ENCODE data around the gene OR52E8. TPM values are rescaled to one million over a fixed set of nuclear protein-coding genes. Genes with fewer than 3 reads are reported as not detected.
A peak's percentile ranks its signal among the peaks of the same experiment; 100 is the strongest.

Gene OR52E8
- total RNA-seq, 6 experiments from 2014 or later: not detected

- Mint-ChIP-seq H3K4me3 (peak within 1 kb of the TSS; percentile 91), H3K9me3 (no peaks in the 10 kb centered on the region; the same call in 1 of the 2 replicates), H3K27ac (no peak within 1 kb of the TSS; the same call in 1 of the 2 replicates), H3K27me3 (ENCODE audit: insufficient read depth) (peaks cover 22% of the 10 kb centered on the region), H3K36me3 (ENCODE audit: low read depth) (no peaks in the 10 kb centered on the region), H3K4me1 (ENCODE audit: low read depth) (peaks cover 16% of the 10 kb centered on the region)
- peak; percentile 87 for TF ChIP-seq CTCF (IDR thresholded peaks at IDR 0.05)
- DNase-seq: peak; percentile 67
Observed at GRCh38 chr11:5808500-5809121, 48.9 kb downstream of the OR52E8 start, which contains the start of gene OR52N2. TSS of gene OR52N2 (plus strand) at chr11:5808924. CDS start at chr11:5820336, 11,412 bp downstream.

- H3K4me1 Mint-ChIP-seq (ENCODE audit: low read depth): peaks cover 16% of the 10 kb centered on the region
- no peak for TF ChIP-seq CTCF (IDR thresholded peaks at IDR 0.05)
- H3K27me3 Mint-ChIP-seq (ENCODE audit: insufficient read depth): peaks cover 27% of the 10 kb centered on the region
- H3K4me3 Mint-ChIP-seq: no peak overlapping the region; the same call in 1 of the 2 replicates
- no peak for DNase-seq
- H3K27ac Mint-ChIP-seq: no peak overlapping the region
- no peaks in the 10 kb centered on the region for H3K36me3 Mint-ChIP-seq (ENCODE audit: low read depth)
- no peaks in the 10 kb centered on the region; the same call in 1 of the 2 replicates for H3K9me3 Mint-ChIP-seq
Observed at GRCh38 chr11:5807580-5807979, 49.9 kb downstream of the OR52E8 start.

Other genes with a start within 250 kb of the OR52E8 start
- gene TRIM34, start 232.7 kb downstream of the OR52E8 start, total RNA-seq (2021; fragmentation: NEBNext Ultra II Directional; extraction: Animal tissue kit (Norgen Biotek cat#: 25700)): 1 to 10 TPM; 3.8 to 6.9 (median 4.9) TPM
- 10 to 100 TPM; 35.7 to 49.4 (median 43.5) TPM for gene TRIM5, start 172.6 kb downstream of the OR52E8 start, total RNA-seq (2021; fragmentation: NEBNext Ultra II Directional; extraction: Animal tissue kit (Norgen Biotek cat#: 25700))
- gene TRIM22, start 167.9 kb downstream of the OR52E8 start, total RNA-seq (2021; fragmentation: NEBNext Ultra II Directional; extraction: Animal tissue kit (Norgen Biotek cat#: 25700)): 100 to 1,000 TPM in 5 of 6 experiments, 10 to 100 TPM in 1; 77.9 to 131 (median 118) TPM
- gene OR56B1, start 121.2 kb downstream of the OR52E8 start, total RNA-seq (2021; fragmentation: NEBNext Ultra II Directional; extraction: Animal tissue kit (Norgen Biotek cat#: 25700)): not detected
- not detected for gene OR52N4, start 103.4 kb downstream of the OR52E8 start, total RNA-seq (2021; fragmentation: NEBNext Ultra II Directional; extraction: Animal tissue kit (Norgen Biotek cat#: 25700))
- not detected for gene OR52N5, start 74.3 kb downstream of the OR52E8 start, total RNA-seq (2021; fragmentation: NEBNext Ultra II Directional; extraction: Animal tissue kit (Norgen Biotek cat#: 25700))
- gene OR52N1, start 66.4 kb downstream of the OR52E8 start, total RNA-seq (2021; fragmentation: NEBNext Ultra II Directional; extraction: Animal tissue kit (Norgen Biotek cat#: 25700)): not detected
- gene OR52N2, start 48.8 kb downstream of the OR52E8 start, total RNA-seq (2021; fragmentation: NEBNext Ultra II Directional; extraction: Animal tissue kit (Norgen Biotek cat#: 25700)): not detected
- not detected for gene OR52E6, start 15.8 kb downstream of the OR52E8 start, total RNA-seq (2021; fragmentation: NEBNext Ultra II Directional; extraction: Animal tissue kit (Norgen Biotek cat#: 25700))
- not detected for gene OR52E4, start 22.9 kb upstream of the OR52E8 start, total RNA-seq (2021; fragmentation: NEBNext Ultra II Directional; extraction: Animal tissue kit (Norgen Biotek cat#: 25700))
- gene OR52E5, start 35.5 kb upstream of the OR52E8 start, total RNA-seq (2021; fragmentation: NEBNext Ultra II Directional; extraction: Animal tissue kit (Norgen Biotek cat#: 25700)): not detected
- not detected for gene OR56A3, start 84.6 kb upstream of the OR52E8 start, total RNA-seq (2021; fragmentation: NEBNext Ultra II Directional; extraction: Animal tissue kit (Norgen Biotek cat#: 25700))
- not detected for gene OR56A5, start 110.8 kb upstream of the OR52E8 start, total RNA-seq (2021; fragmentation: NEBNext Ultra II Directional; extraction: Animal tissue kit (Norgen Biotek cat#: 25700))
- not detected for gene OR52L1, start 129.3 kb upstream of the OR52E8 start, total RNA-seq (2021; fragmentation: NEBNext Ultra II Directional; extraction: Animal tissue kit (Norgen Biotek cat#: 25700))
- not detected for gene OR56A4, start 149.3 kb upstream of the OR52E8 start, total RNA-seq (2021; fragmentation: NEBNext Ultra II Directional; extraction: Animal tissue kit (Norgen Biotek cat#: 25700))
- gene OR56A1, start 173.1 kb upstream of the OR52E8 start, total RNA-seq (2021; fragmentation: NEBNext Ultra II Directional; extraction: Animal tissue kit (Norgen Biotek cat#: 25700)): not detected
- gene OR56B4, start 250.0 kb upstream of the OR52E8 start, total RNA-seq (2021; fragmentation: NEBNext Ultra II Directional; extraction: Animal tissue kit (Norgen Biotek cat#: 25700)): not detected